Measurements from ENCODE around the gene SLFN12. TPM values are rescaled to one million over a fixed set of nuclear protein-coding genes. Genes with fewer than 3 reads are reported as not detected.
A peak's percentile ranks its signal among the peaks of the same experiment; 100 is the strongest.

SLFN12 gene
- total RNA-seq, 4 donors from 2014 or later: 3.6 to 10.2 (median 6.9) TPM

- Histone ChIP-seq H3K4me1 (peaks cover 0 to 26% (median 0%) of the 10 kb centered on the region in 3 donors), H3K27ac (peak overlapping the region in 2 of 4 donors; percentile 38 to 74), H3K9me3 (no peaks in the 10 kb centered on the region), H3K4me3 (peak overlapping the region in 1 of 2 donors; percentile 54), H3K27me3 (peaks cover 44% of the 10 kb centered on the region), H3K36me3 (no peaks in the 10 kb centered on the region)
- TF ChIP-seq CTCF (IDR thresholded peaks at IDR 0.05): no peak
- no peak for TF ChIP-seq POLR2A (IDR thresholded peaks at IDR 0.05)
- no peak for TF ChIP-seq EP300 (IDR thresholded peaks at IDR 0.05)
- TF ChIP-seq POLR2AphosphoS5 (IDR thresholded peaks at IDR 0.05): no peak
- no peak for ATAC-seq
- 30 to 40% methylated on average over 2 to 12 of the region's 16 CpGs for WGBS, 2 donors (ENCODE audit: low coverage in 1 of 2)
Observed at GRCh38 chr17:35448899-35449227, 16.6 kb upstream of the SLFN12 start.

- H3K4me3 ChIP-seq: peak within 1 kb of the TSS; percentile 18 to 54
- no peaks in the 10 kb centered on the region for H3K36me3 ChIP-seq
- no peaks in the 10 kb centered on the region for H3K9me3 ChIP-seq
- no CpG with 5 or more reads among the region's 44 CpGs for WGBS, 2 donors (ENCODE audit: low coverage in 1 of 2)
- TF ChIP-seq CTCF (IDR thresholded peaks at IDR 0.05): no peak
- no peak for TF ChIP-seq POLR2AphosphoS5 (IDR thresholded peaks at IDR 0.05)
- no peak for TF ChIP-seq POLR2A (IDR thresholded peaks at IDR 0.05)
- TF ChIP-seq EP300 (IDR thresholded peaks at IDR 0.05): no peak
- peak; percentile 71 for ATAC-seq
- peaks cover 0 to 26% (median 0%) of the 10 kb centered on the region in 3 donors for H3K4me1 ChIP-seq
- peak within 1 kb of the TSS in 3 of 4 donors; percentile 38 to 74 (median 52) for H3K27ac ChIP-seq
- peaks cover 44% of the 10 kb centered on the region for H3K27me3 ChIP-seq
Observed at GRCh38 chr17:35448214-35448898, 16.1 kb upstream of the SLFN12 start, which contains the start of gene SLFN13. Gene SLFN13, minus strand, starts transcription at chr17:35448766. Its CDS starts 3,086 bp downstream, at chr17:35445680.

- Histone ChIP-seq H3K27me3 (peaks cover 44% of the 10 kb centered on the region), H3K4me1 (peaks cover 0 to 26% (median 0%) of the 10 kb centered on the region in 3 donors), H3K36me3 (no peaks in the 10 kb centered on the region), H3K9me3 (no peaks in the 10 kb centered on the region), H3K4me3 (peak overlapping the region in 1 of 2 donors; percentile 54), H3K27ac (peak overlapping the region in 2 of 4 donors; percentile 38 to 74)
- TF ChIP-seq EP300 (IDR thresholded peaks at IDR 0.05) (no peak), POLR2AphosphoS5 (IDR thresholded peaks at IDR 0.05) (no peak), CTCF (IDR thresholded peaks at IDR 0.05) (no peak), POLR2A (IDR thresholded peaks at IDR 0.05) (no peak)
- WGBS, 2 donors (ENCODE audit: low coverage in 1 of 2): 30 to 34% methylated on average over 3 of the region's 3 CpGs
- ATAC-seq: no peak
Observed at GRCh38 chr17:35447499-35447898, 15.2 kb upstream of the SLFN12 start.

- Histone ChIP-seq H3K27me3 (no peaks in the 10 kb centered on the region), H3K27ac (no peak overlapping the region), H3K36me3 (no peaks in the 10 kb centered on the region), H3K4me1 (peaks cover 0 to 7% (median under 1%) of the 10 kb centered on the region in 3 donors), H3K4me3 (no peak overlapping the region), H3K9me3 (no peaks in the 10 kb centered on the region)
- TF ChIP-seq EP300 (IDR thresholded peaks at IDR 0.05) (no peak), CTCF (IDR thresholded peaks at IDR 0.05) (no peak)
- no peak for ATAC-seq
Observed at GRCh38 chr17:35438433-35438832, 6.1 kb upstream of the SLFN12 start.

Data from gastroesophageal sphincter (tissue), 4 donors.